Spinal cord (tissue), 10 donors: Measurements from ENCODE around the gene HOXC12. TPM values are rescaled to one million over a fixed set of nuclear protein-coding genes. Genes with fewer than 3 reads are reported as not detected.

Experiments
- DNase-seq, 6 donors: peaks; one replicate each; pipeline versions ENCODE4 v3.0.0 to v3.0.0-alpha.2; 2013 to 2015; ENCODE audit warnings: low spot score in 6 of 6, low read depth in 4 of 6
- H3K27ac ChIP-seq: one replicate; pipeline ENCODE4 v1.5.1; 2013; ENCODE audit warnings: low read depth, low read length, control low read depth
- H3K27me3 ChIP-seq: one replicate; pipeline ENCODE4 v1.6.1; 2013; ENCODE audit warnings: low read length; ENCODE audit not compliant: control insufficient read depth, insufficient read depth
- H3K36me3 ChIP-seq: one replicate; pipeline ENCODE4 v1.6.1; 2013; ENCODE audit warnings: low read length; ENCODE audit not compliant: control insufficient read depth, insufficient read depth
- H3K4me1 ChIP-seq: one replicate; pipeline ENCODE4 v1.6.1; 2013; ENCODE audit warnings: low read length; ENCODE audit not compliant: control insufficient read depth, insufficient read depth
- H3K4me3 ChIP-seq: one replicate; pipeline ENCODE4 v1.5.1; 2013; ENCODE audit warnings: low read depth, low read length, control low read depth
- H3K9me3 ChIP-seq: one replicate; pipeline ENCODE4 v1.6.1; 2013; ENCODE audit warnings: low read length; ENCODE audit not compliant: control insufficient read depth, insufficient read depth
- WGBS: methylation state at CpG from one replicate; pipeline ENCODE4 v1.1.5; 2013; ENCODE audit warnings: missing lambda C conversion rate; ENCODE audit not compliant: insufficient coverage; 5-methylcytosine and 5-hydroxymethylcytosine counted together
- polyA plus RNA-seq, 2 donors: library from polyadenylated mRNA; unstranded; fragments of 120-200 nt; gene quantifications; one replicate each; pipeline ENCODE4 v1.2.1, GENCODE V29; 2013; ENCODE audit not compliant: insufficient read length in 2 of 2
- total RNA-seq, 2 donors: library from RNA; depleted of rRNA in 1 of 2; stranded (reverse); fragments of 120-200 nt in 1 of 2; fragments of >200 nt in 1 of 2; gene quantifications; one replicate each; pipeline versions ENCODE4 v1.2.3 to v1.2.4, GENCODE V29; 2013 to 2014
- donor health status: healthy.

Gene HOXC12
- total and polyA plus RNA-seq, 4 donors, result 2.3 TPM; not detected in 3

GRCh38 chr12:53990311-53991076 is 35.8 kb downstream of the HOXC12 start:
- peaks cover 72% of the 10 kb centered on the region for H3K4me1 ChIP-seq
- peaks cover 75% of the 10 kb centered on the region for H3K27me3 ChIP-seq
- peak overlapping the region; percentile 99 for H3K27ac ChIP-seq
- no peaks in the 10 kb centered on the region for H3K9me3 ChIP-seq
- peak overlapping the region; percentile 55 for H3K4me3 ChIP-seq
- WGBS, result 9% methylated on average over 24 of the region's 27 CpGs
- DNase-seq, result peak in 2 of 6 donors; percentile 20 to 35
- peaks cover 14% of the 10 kb centered on the region for H3K36me3 ChIP-seq

- Histone ChIP-seq H3K27me3 (peaks cover 71% of the 10 kb centered on the region), H3K36me3 (peaks cover 13% of the 10 kb centered on the region), H3K4me1 (peaks cover 73% of the 10 kb centered on the region), H3K4me3 (peak overlapping the region; percentile 55), H3K9me3 (no peaks in the 10 kb centered on the region), H3K27ac (peak overlapping the region; percentile 99)
- DNase-seq, result peak in 1 of 6 donors; percentile 11
- 12% methylated on average over 8 of the region's 8 CpGs for whole genome bisulfite sequencing
These were observed 36.4 kb downstream of the HOXC12 start for GRCh38 chr12:53991077-53991460.

DNA sequence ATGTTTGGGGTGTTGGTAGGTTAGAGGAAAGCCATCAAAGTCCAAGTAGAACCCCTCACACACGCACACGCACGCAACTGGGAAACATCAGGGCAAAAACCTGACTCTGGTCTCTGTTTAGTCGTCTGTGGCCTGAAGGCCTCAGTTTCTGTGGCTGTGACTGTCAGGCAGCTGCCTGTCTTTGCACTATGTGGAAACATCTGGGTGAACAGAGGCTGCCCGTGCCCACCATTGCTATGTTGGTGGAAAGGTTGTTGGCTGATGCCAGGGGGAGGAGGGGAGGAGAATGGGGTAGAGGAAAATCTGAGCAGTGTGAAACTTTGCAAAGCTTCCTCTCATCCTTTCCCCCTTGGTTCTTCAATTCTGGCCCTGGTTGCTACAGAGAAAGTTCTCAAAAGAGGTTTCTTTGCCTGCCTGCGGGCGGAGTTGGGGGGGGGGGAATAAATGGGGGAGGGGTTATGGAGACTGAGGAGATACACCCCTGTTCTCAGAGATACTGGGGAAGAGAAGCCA is 37.7 kb downstream of the HOXC12 start:
- DNase-seq, result no peak
- Histone ChIP-seq H3K36me3 (peaks cover 13% of the 10 kb centered on the region), H3K9me3 (no peaks in the 10 kb centered on the region), H3K4me1 (peaks cover 81% of the 10 kb centered on the region), H3K4me3 (peak overlapping the region; percentile 94), H3K27me3 (peaks cover 66% of the 10 kb centered on the region), H3K27ac (peak overlapping the region; percentile 99)
- WGBS, result 54% methylated on average over 4 of the region's 7 CpGs

- peaks cover 59% of the 10 kb centered on the region for H3K27me3 ChIP-seq
- no peaks in the 10 kb centered on the region for H3K9me3 ChIP-seq
- H3K4me3 ChIP-seq, result peak overlapping the region; percentile 94
- WGBS, result 31% methylated on average over 6 of the region's 18 CpGs
- no peak for DNase-seq
- H3K27ac ChIP-seq, result peak overlapping the region; percentile 99
- H3K36me3 ChIP-seq, result peaks cover 13% of the 10 kb centered on the region
- H3K4me1 ChIP-seq, result peaks cover 88% of the 10 kb centered on the region
These were observed 38.7 kb downstream of the HOXC12 start for GRCh38 chr12:53993162-53994008.

DNA sequence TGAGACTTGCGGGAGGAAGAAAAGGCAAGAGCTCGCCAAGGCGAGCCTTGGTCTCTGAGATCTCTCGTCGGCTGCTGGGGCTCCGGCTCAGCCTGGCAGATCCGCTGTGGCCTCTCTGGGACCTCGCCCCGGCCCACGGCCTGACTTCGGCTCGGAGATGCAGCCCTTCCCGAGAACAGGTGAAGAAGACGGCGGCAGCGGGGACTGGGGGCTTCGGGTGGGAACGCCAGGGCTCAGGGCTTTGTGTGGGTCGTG is 39.2 kb downstream of the HOXC12 start:
- 6% methylated on average over 19 of the region's 19 CpGs for WGBS
- H3K27ac ChIP-seq, result peak overlapping the region; percentile 99
- no peak for DNase-seq
- H3K27me3 ChIP-seq, result peaks cover 53% of the 10 kb centered on the region
- H3K9me3 ChIP-seq, result no peaks in the 10 kb centered on the region
- H3K36me3 ChIP-seq, result peaks cover 13% of the 10 kb centered on the region
- H3K4me1 ChIP-seq, result peaks cover 86% of the 10 kb centered on the region
- H3K4me3 ChIP-seq, result peak overlapping the region; percentile 94

GRCh38 chr12:53994264-53995001 is 39.7 kb downstream of the HOXC12 start:
- Histone ChIP-seq H3K4me1 (peaks cover 83% of the 10 kb centered on the region), H3K36me3 (peaks cover 13% of the 10 kb centered on the region), H3K9me3 (no peaks in the 10 kb centered on the region), H3K27me3 (peaks cover 50% of the 10 kb centered on the region), H3K27ac (peak overlapping the region; percentile 99), H3K4me3 (peak overlapping the region; percentile 94)
- no peak for DNase-seq
- WGBS, result 6% methylated on average over 52 of the region's 60 CpGs

DNA sequence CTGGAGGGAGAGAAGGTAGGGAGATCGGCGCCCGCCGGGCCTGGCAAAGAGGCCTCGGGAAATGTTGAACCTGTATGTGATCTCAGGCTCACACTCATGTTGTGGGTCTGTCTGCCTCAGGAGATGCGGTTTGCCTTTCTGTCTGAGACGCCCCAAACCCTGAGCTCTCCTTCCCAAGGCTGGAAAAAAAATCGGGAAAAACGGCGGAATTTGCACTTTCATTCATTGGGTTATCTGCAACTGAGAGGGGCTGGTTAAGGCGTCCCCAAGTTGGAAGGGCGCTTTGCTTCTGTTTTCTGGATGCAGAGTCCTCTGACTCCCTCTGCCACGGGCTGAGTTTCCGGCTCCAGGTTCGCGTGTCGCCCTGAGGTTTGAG is 40.3 kb downstream of the HOXC12 start:
- no peaks in the 10 kb centered on the region for H3K9me3 ChIP-seq
- WGBS, result 6% methylated on average over 17 of the region's 17 CpGs
- peak overlapping the region; percentile 94 for H3K4me3 ChIP-seq
- H3K36me3 ChIP-seq, result peaks cover 13% of the 10 kb centered on the region
- peak overlapping the region; percentile 99 for H3K27ac ChIP-seq
- peaks cover 85% of the 10 kb centered on the region for H3K4me1 ChIP-seq
- no peak for DNase-seq
- peaks cover 44% of the 10 kb centered on the region for H3K27me3 ChIP-seq

GRCh38 chr12:53995378-53996239 is 40.9 kb downstream of the HOXC12 start:
- Histone ChIP-seq H3K4me1 (peaks cover 82% of the 10 kb centered on the region), H3K36me3 (peaks cover 11% of the 10 kb centered on the region), H3K4me3 (peak overlapping the region; percentile 94), H3K27me3 (peaks cover 39% of the 10 kb centered on the region), H3K9me3 (no peaks in the 10 kb centered on the region), H3K27ac (peak overlapping the region; percentile 99)
- WGBS, result 6% methylated on average over 48 of the region's 48 CpGs
- no peak for DNase-seq
